Skeletal muscle satellite cell (primary cell): ENCODE results near the gene ARID1A. TPM values are rescaled to one million over a fixed set of nuclear protein-coding genes. Genes with fewer than 3 reads are reported as not detected.
A peak's percentile ranks its signal among the peaks of the same experiment; 100 is the strongest.
"Not testable (repeated sequence)": the region's sequence is repeated elsewhere in the genome, so short reads cannot be mapped to it uniquely, and the experiment has no call there.

Experiments
- H3K27me3 ChIP-seq: 2 replicates; pipeline ENCODE4 v1.7.0; 2013; ENCODE audit warnings: low read length; ENCODE audit not compliant: control insufficient read depth, insufficient read depth
- H3K36me3 ChIP-seq: 2 replicates; pipeline ENCODE4 v1.7.0; 2013; ENCODE audit warnings: mild to moderate bottlenecking, control low read depth, low read length; ENCODE audit not compliant: insufficient read depth
- H3K4me1 ChIP-seq: 2 replicates; pipeline ENCODE4 v1.7.0; 2013; ENCODE audit warnings: low read length; ENCODE audit not compliant: control insufficient read depth, insufficient read depth
- H3K4me2 ChIP-seq: 2 replicates; pipeline ENCODE4 v1.7.0; 2013; ENCODE audit warnings: mild to moderate bottlenecking, low read length
- H3K4me3 ChIP-seq: 2 replicates; pipeline ENCODE4 v1.7.0; 2013; ENCODE audit warnings: low read length
- H3K9ac ChIP-seq: 2 replicates; pipeline ENCODE4 v1.7.0; 2013; ENCODE audit warnings: mild to moderate bottlenecking, low read depth, low read length, moderate library complexity
- H3K9me3 ChIP-seq: replicated peaks from 2 replicates; pipeline ENCODE4 v1.7.0; 2013; ENCODE audit warnings: mild to moderate bottlenecking, control low read depth, low read length
- total RNA-seq: library from RNA; depleted of rRNA; stranded (reverse); fragments of >200 nt; gene quantifications from 2 replicates; pipeline ENCODE4 v1.2.3, GENCODE V29; 2012; rRNA removed

ARID1A gene
- 16.8 and 18.0 TPM in 2 replicates for total RNA-seq

DNA sequence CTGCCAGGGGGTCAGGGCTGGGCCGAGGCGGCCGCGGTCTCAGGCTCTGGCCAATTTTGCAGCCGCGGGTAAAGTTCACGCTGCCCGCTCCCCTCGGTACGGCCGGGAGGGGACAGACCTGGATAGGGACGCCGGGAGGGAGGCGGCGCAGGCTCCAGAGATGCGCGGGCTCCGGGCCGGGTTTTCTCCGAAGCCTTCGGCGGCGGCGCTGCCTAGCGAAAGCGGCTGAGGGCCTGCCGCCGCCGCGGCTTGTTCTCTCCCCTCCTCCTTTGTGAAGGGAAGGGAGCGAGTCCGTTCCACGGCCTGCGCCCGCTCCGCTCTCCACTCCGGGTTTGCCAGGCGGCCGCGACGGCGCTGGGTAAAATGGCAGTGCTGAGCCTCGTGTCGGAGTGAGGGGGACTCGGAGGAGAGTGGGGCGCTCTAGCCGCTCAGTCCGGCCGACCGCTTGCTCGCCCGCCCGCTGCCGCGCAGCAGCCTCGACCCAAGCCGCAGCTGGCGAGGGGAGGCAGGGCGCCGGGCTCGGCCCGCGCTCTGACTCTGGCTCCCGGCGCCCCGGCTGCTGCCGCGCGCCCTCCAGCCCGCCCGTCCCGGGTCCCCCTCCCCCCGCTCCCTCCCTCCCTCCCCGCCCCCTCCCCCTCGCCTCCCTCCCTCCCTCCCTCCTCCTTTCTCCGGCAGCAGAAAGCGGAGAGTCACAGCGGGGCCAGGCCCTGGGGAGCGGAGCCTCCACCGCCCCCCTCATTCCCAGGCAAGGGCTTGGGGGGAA lies at the start of gene ARID1A:
TSS of gene ARID1A (plus strand) at position 660 of the 763 bp plus-strand sequence. CDS start 389 bp downstream, outside the sequence.
- H3K4me3 ChIP-seq, result peak within 1 kb of the TSS; percentile 85
- H3K4me2 ChIP-seq, result peak within 1 kb of the TSS; percentile 88
- no peaks in the 10 kb centered on the region for H3K9me3 ChIP-seq
- no peaks in the 10 kb centered on the region for H3K27me3 ChIP-seq
- peaks cover 45% of the 10 kb centered on the region for H3K4me1 ChIP-seq
- H3K9ac ChIP-seq, result peak within 1 kb of the TSS; percentile 90
- H3K36me3 ChIP-seq, result no peaks in the 10 kb centered on the region

GRCh38 chr1:26664802-26665201 lies 31.0 kb upstream of the ARID1A start:
- no peaks in the 10 kb centered on the region for H3K9me3 ChIP-seq
- H3K9ac ChIP-seq, result no peak overlapping the region
- H3K27me3 ChIP-seq, result peaks cover 10% of the 10 kb centered on the region
- no peak overlapping the region for H3K4me3 ChIP-seq
- no peak overlapping the region for H3K4me2 ChIP-seq
- H3K4me1 ChIP-seq, result no peaks in the 10 kb centered on the region
- H3K36me3 ChIP-seq, result no peaks in the 10 kb centered on the region

DNA sequence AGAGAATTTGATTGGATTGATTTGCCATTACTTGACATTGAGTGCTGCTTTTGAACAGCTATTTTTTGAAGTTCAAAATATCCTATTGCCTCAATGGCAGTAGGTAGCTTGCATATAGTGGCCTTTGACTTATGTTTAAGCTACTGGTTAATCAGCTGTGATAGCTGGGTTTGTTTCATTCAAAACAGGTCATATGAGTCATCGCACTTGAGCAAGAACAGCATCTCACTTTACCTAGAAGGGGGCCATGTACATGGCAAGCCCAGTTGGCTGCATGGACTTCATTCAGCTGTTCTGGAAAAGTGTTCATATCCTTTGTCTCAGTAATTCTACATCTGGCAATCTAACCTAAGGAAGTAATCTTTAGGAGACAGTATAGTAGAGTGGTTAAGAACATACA lies 29.0 kb upstream of the ARID1A start:
- H3K4me2 ChIP-seq, result no peak overlapping the region
- H3K4me3 ChIP-seq, result no peak overlapping the region
- H3K36me3 ChIP-seq, result no peaks in the 10 kb centered on the region
- peaks cover 4% of the 10 kb centered on the region for H3K27me3 ChIP-seq
- no peak overlapping the region for H3K9ac ChIP-seq
- H3K9me3 ChIP-seq, result no peaks in the 10 kb centered on the region
- H3K4me1 ChIP-seq, result no peaks in the 10 kb centered on the region

DNA sequence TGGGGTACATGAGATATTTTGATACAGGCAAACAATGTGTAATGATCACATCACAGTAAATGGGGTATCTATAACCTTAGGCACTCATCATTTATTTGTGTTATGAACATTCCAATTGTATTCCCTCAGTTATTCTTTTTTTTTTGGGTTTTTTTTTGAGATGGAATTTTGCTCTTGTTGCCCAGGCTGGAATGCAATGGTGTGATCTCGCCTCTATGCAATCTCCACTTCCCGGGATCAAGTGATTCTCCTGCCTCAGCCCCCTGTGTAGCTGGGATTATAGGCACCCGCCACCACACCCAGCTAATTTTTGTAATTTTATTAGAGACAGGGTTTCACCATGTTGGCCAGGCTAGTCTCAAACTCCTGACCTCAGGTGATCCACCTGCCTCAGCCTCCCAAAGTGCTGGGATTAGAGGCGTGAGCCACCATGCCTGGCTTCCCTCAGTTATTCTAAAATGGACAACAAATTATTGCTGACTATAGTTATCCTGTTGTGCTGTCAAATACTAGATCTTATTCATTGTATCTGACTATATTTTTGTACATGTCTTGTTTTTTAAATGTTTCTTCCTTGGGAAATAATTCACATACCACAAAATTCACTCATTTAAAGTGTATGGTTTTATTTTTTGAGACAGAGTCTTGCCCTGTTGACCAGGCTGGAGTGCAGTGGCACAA lies 27.6 kb upstream of the ARID1A start:
- not testable (repeated sequence) for H3K4me3 ChIP-seq, H3K9ac ChIP-seq, H3K4me2 ChIP-seq, H3K4me1 ChIP-seq, H3K36me3 ChIP-seq, H3K9me3 ChIP-seq, H3K27me3 ChIP-seq

GRCh38 chr1:26677306-26678115 lies 18.3 kb upstream of the ARID1A start:
- H3K4me1 ChIP-seq, result peaks cover 9% of the 10 kb centered on the region
- H3K36me3 ChIP-seq, result no peaks in the 10 kb centered on the region
- H3K4me3 ChIP-seq, result peak overlapping the region; percentile 7
- no peaks in the 10 kb centered on the region for H3K9me3 ChIP-seq
- H3K9ac ChIP-seq, result no peak overlapping the region
- H3K4me2 ChIP-seq, result peak overlapping the region; percentile 15
- H3K27me3 ChIP-seq, result no peaks in the 10 kb centered on the region

GRCh38 chr1:26684763-26685508 lies 10.9 kb upstream of the ARID1A start:
- no peaks in the 10 kb centered on the region for H3K27me3 ChIP-seq
- H3K4me1 ChIP-seq, result peaks cover 12% of the 10 kb centered on the region
- no peak overlapping the region for H3K9ac ChIP-seq
- no peak overlapping the region for H3K4me3 ChIP-seq
- H3K4me2 ChIP-seq, result peak overlapping the region; percentile 40
- H3K9me3 ChIP-seq, result no peaks in the 10 kb centered on the region
- H3K36me3 ChIP-seq, result no peaks in the 10 kb centered on the region

GRCh38 chr1:26686795-26687194 lies 9.0 kb upstream of the ARID1A start:
- H3K9ac ChIP-seq, result no peak overlapping the region
- H3K4me1 ChIP-seq, result peaks cover 12% of the 10 kb centered on the region
- H3K9me3 ChIP-seq, result no peaks in the 10 kb centered on the region
- H3K4me2 ChIP-seq, result no peak overlapping the region
- H3K27me3 ChIP-seq, result no peaks in the 10 kb centered on the region
- H3K36me3 ChIP-seq, result no peaks in the 10 kb centered on the region
- H3K4me3 ChIP-seq, result no peak overlapping the region

DNA sequence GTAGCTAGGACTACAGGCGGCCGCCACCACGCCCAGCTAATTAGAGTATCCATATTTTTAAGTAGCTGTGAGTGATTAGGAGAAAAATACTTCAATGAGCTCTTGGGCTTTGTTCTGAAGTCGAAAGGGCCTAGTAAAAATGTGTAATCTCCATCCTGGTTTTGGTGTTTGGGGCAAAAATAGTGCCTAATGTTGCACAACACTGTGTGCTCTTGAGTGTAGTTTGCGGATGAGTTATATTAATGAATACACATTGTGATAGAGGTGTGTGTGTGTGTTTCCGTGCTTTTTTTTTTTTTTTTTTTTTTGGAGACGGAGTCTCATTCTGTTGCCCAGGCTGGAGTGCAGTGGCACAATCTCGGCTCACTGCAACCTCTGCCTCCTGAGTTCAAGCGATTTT lies 6.3 kb upstream of the ARID1A start:
- H3K4me1 ChIP-seq, result peaks cover 21% of the 10 kb centered on the region
- H3K9ac ChIP-seq, result no peak overlapping the region
- H3K4me3 ChIP-seq, result no peak overlapping the region
- no peak overlapping the region for H3K4me2 ChIP-seq
- H3K27me3 ChIP-seq, result no peaks in the 10 kb centered on the region
- H3K36me3 ChIP-seq, result no peaks in the 10 kb centered on the region
- no peaks in the 10 kb centered on the region for H3K9me3 ChIP-seq

DNA sequence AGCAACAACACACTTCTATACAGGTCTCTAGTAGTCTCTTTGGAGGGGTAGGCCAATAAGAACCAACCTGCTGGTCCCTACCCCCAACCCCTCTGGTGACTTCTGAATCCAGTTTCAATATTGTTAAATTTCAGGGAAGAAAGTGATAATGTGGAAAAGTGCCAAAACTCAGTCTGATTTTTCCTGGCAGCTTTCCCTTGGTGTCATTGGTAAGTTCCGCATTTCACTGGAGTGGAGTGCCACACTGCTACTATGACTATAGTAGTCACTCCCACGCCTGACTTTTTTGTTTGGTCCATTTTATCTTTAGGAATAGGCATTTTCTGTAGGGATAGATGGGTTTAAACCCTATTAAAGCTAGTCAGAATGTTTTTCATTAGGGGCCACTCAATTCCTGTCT lies 5.7 kb upstream of the ARID1A start:
- Histone ChIP-seq H3K9ac (no peak overlapping the region), H3K36me3 (no peaks in the 10 kb centered on the region), H3K4me1 (peaks cover 28% of the 10 kb centered on the region), H3K4me3 (no peak overlapping the region), H3K4me2 (no peak overlapping the region), H3K27me3 (no peaks in the 10 kb centered on the region), H3K9me3 (no peaks in the 10 kb centered on the region)

DNA sequence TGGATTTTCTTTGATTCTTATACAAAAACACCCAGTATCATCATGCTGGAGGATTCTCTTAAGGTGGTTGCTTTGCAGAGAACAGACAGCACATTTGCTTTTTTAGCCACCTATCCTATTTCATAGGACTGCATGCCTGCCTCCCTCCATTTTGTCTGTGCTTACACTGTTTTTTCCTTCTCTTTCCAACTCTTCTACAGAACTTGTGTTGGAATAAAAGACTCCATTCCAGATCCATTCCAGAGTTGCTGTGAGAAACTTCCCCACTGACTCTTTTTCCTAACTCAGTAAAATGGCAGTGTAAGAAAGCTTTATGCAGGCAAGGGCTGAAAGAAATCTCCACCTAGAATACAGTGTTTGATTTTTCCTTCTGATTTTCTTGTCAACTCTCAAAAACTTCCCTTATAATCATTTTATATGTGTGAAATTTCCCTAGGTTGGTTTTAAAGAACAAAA lies 5.2 kb upstream of the ARID1A start:
- no peaks in the 10 kb centered on the region for H3K27me3 ChIP-seq

More for the DNA sequence above, 5.2 kb upstream of the ARID1A start:
- H3K4me3 ChIP-seq, result no peak overlapping the region
- peaks cover 28% of the 10 kb centered on the region for H3K4me1 ChIP-seq
- H3K4me2 ChIP-seq, result no peak overlapping the region
- H3K9me3 ChIP-seq, result no peaks in the 10 kb centered on the region
- H3K36me3 ChIP-seq, result no peaks in the 10 kb centered on the region
- no peak overlapping the region for H3K9ac ChIP-seq
